Activated T-cell treated with anti-CD3 and anti-CD28 coated beads, Interleukin-2, amount 50 U/mL, for 1 hour (primary cell): Measurements from ENCODE around the gene CAMTA1.

Source experiments
- DNase-seq: peaks from one replicate; pipeline ENCODE4 v3.0.0-alpha.2; 2020

The CAMTA1 gene

GRCh38 chr1:7491109-7491817 is 706.0 kb downstream of the CAMTA1 start:
- no peak for DNase-seq

GRCh38 chr1:7491818-7492173 is 706.5 kb downstream of the CAMTA1 start:
- no peak for DNase-seq

- DNase-seq: no peak
Observed at GRCh38 chr1:7493711-7494454, 708.6 kb downstream of the CAMTA1 start.

GRCh38 chr1:7495962-7496361 is 710.7 kb downstream of the CAMTA1 start:
- no peak for DNase-seq

- no peak for DNase-seq
Observed at GRCh38 chr1:7497107-7497637, 711.9 kb downstream of the CAMTA1 start.

GRCh38 chr1:7500381-7501083 is 715.3 kb downstream of the CAMTA1 start:
- no peak for DNase-seq

GRCh38 chr1:7501084-7501491 is 715.8 kb downstream of the CAMTA1 start:
- DNase-seq: no peak

- no peak for DNase-seq
Observed at GRCh38 chr1:7501723-7502603, 716.7 kb downstream of the CAMTA1 start.

- DNase-seq: no peak
Observed at GRCh38 chr1:7503691-7504437, 718.6 kb downstream of the CAMTA1 start.

GRCh38 chr1:7504438-7504720 is 719.1 kb downstream of the CAMTA1 start:
- no peak for DNase-seq

- no peak for DNase-seq
Observed at GRCh38 chr1:7505094-7505770, 720.0 kb downstream of the CAMTA1 start.

- no peak for DNase-seq
Observed at GRCh38 chr1:7505771-7506453, 720.7 kb downstream of the CAMTA1 start.

- DNase-seq: no peak
Observed at GRCh38 chr1:7506454-7507284, 721.4 kb downstream of the CAMTA1 start.

- DNase-seq: no peak
Observed at GRCh38 chr1:7507285-7508019, 722.2 kb downstream of the CAMTA1 start.

- DNase-seq: no peak
Observed at GRCh38 chr1:7508052-7508933, 723.0 kb downstream of the CAMTA1 start.

GRCh38 chr1:7508934-7509519 is 723.8 kb downstream of the CAMTA1 start:
- no peak for DNase-seq

- DNase-seq: no peak
Observed at GRCh38 chr1:7509598-7509997, 724.3 kb downstream of the CAMTA1 start.
